OCI-LY7 (cell line): ENCODE results near the gene AREG. TPM values are rescaled to one million over a fixed set of nuclear protein-coding genes. Genes with fewer than 3 reads are reported as not detected.

Experiments used
- BruUV-seq: library from RNA; stranded (reverse); fragments of 400-500 nt; replicated peaks from 2 replicates; lab custom pipeline; 2021; lab: Mats Ljungman, UMichigan
- CTCF ChIA-PET: fragments of 300-600 bp; sonication (Branson Sonifier 250); formaldehyde crosslinking; loops from one replicate; lab custom pipeline; 2022; ENCODE audit warnings: antibody characterized with exemption; ENCODE audit not compliant: unreplicated experiment; lab: Charles Lee
- POLR2A ChIA-PET: fragments of 300-600 bp; sonication (Branson Sonifier 250); formaldehyde crosslinking; loops from one replicate; lab custom pipeline; 2022; ENCODE audit warnings: antibody characterized with exemption; lab: Charles Lee
- DNase-seq: peaks from one replicate; pipeline ENCODE4 v3.0.0-alpha.2; 2015; ENCODE audit warnings: low spot score
- H2AFZ ChIP-seq: fragments of 200-600 bp; sonication (generic), shearing (Covaris generic); 2 replicates; pipeline ENCODE4 v1.6.1; 2014; ENCODE audit warnings: mild to moderate bottlenecking, antibody characterized with exemption, low read length, moderate library complexity
- H3K27ac ChIP-seq: fragments of 200-600 bp; sonication (generic); 2 replicates; pipeline ENCODE4 v1.5.1; 2014; ENCODE audit warnings: mixed run types, low read depth, mild to moderate bottlenecking, moderate library complexity, low read length, inconsistent platforms; ENCODE audit not compliant: poor library complexity, severe bottlenecking
- H3K36me3 ChIP-seq: fragments of 200-600 bp; sonication (generic); 2 replicates; pipeline ENCODE4 v1.6.1; 2014; ENCODE audit warnings: mild to moderate bottlenecking, antibody characterized with exemption, low read length, moderate library complexity, mixed read lengths; ENCODE audit not compliant: insufficient read depth
- H3K4me1 ChIP-seq: fragments of 200-600 bp; sonication (generic); 2 replicates; pipeline ENCODE4 v1.5.1; 2014; ENCODE audit warnings: mild to moderate bottlenecking, low read length; ENCODE audit not compliant: insufficient read depth, poor library complexity, severe bottlenecking
- H3K4me2 ChIP-seq: fragments of 200-600 bp; sonication (generic); 2 replicates; pipeline ENCODE4 v1.6.1; 2014; ENCODE audit warnings: mild to moderate bottlenecking, low read length
- H3K4me3 ChIP-seq: fragments of 200-600 bp; sonication (generic); 2 replicates; pipeline ENCODE4 v1.5.1; 2014; ENCODE audit warnings: mild to moderate bottlenecking, low read depth, low read length; ENCODE audit not compliant: poor library complexity, severe bottlenecking
- H3K79me2 ChIP-seq: fragments of 200-600 bp; sonication (generic); 2 replicates; pipeline ENCODE4 v1.6.1; 2016; ENCODE audit warnings: low read depth, mild to moderate bottlenecking, low read length, moderate library complexity, mixed read lengths; ENCODE audit not compliant: insufficient read depth
- H3K9me2 ChIP-seq: fragments of 200-600 bp; sonication (generic); 2 replicates; pipeline ENCODE4 v1.6.1; 2016; ENCODE audit warnings: mild to moderate bottlenecking, low read length, mixed read lengths; ENCODE audit not compliant: insufficient read depth
- H3K9me3 ChIP-seq: fragments of 200-600 bp; sonication (generic); 2 replicates; pipeline ENCODE4 v1.6.1; 2014; ENCODE audit warnings: mild to moderate bottlenecking, mixed run types, low read length, mixed read lengths
- H4K20me1 ChIP-seq: fragments of 200-600 bp; sonication (generic); 2 replicates; pipeline ENCODE4 v1.6.1; 2014; ENCODE audit warnings: mild to moderate bottlenecking, antibody characterized with exemption, low read length, moderate library complexity, mixed read lengths; ENCODE audit not compliant: insufficient read depth
- EZH2phosphoT487 ChIP-seq: fragments of 200-600 bp; sonication (generic); IDR thresholded peaks from 2 replicates; pipeline ENCODE4 v1.6.1; 2018; ENCODE audit warnings: low read depth, borderline replicate concordance, mild to moderate bottlenecking, mixed run types, antibody characterized with exemption, low read length, moderate library complexity, mixed read lengths
- intact Hi-C: fragments of 100-400 bp; cut with micrococcal nuclease; formaldehyde crosslinking; loops from one replicate; pipeline ENCODE4 v1.10.0; 2022; ENCODE audit not compliant: unreplicated experiment
- total RNA-seq, 2 experiments: library from RNA; depleted of rRNA in 1 of 2; stranded (reverse); fragments of >200 nt in 1 of 2; shearing (Covaris generic) in 1 of 2; gene quantifications; 2 replicates each; pipeline ENCODE4 v1.2.3, GENCODE V29; 2014 to 2022
- TF ChIP-seq, protein P1 (sequence below): fragments of 200-600 bp; sonication (generic); conservative IDR thresholded peaks from 2 replicates; pipeline ENCODE4 v1.5.1; 2014; ENCODE audit warnings: mild to moderate bottlenecking, antibody characterized with exemption, low read length, moderate library complexity, mixed read lengths

Gene AREG
- total RNA-seq, 2 experiments from 2014 or later: not detected

DNA sequence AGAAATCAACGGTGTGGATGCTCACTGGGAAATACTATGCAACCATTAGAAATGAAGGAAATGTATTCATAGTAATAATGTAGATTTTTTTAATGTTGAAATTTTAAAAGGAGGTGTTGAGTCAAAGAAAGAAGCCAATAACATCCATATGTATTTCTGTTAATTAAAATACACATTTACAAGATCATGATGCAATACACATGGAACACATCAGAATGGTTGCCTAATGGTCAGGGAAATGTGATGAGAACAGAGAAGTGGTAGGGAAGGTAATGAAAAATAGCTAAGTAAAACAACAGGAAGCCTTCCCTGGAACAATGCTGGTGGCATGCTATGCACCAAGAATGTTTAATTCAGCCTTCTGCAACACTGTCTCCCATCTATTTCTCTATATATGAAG lies 18.2 kb downstream of the AREG start:
- no peak for DNase-seq
- Histone ChIP-seq H3K4me2 (no peak overlapping the region), H3K27ac (no peak overlapping the region), H4K20me1 (no peaks in the 10 kb centered on the region), H3K9me3 (no peaks in the 10 kb centered on the region), H3K4me1 (no peaks in the 10 kb centered on the region), H3K36me3 (no peaks in the 10 kb centered on the region), H3K4me3 (no peak overlapping the region), H3K79me2 (no peaks in the 10 kb centered on the region), H2AFZ (no peak overlapping the region), H3K9me2 (no peaks in the 10 kb centered on the region)
- CTCF ChIA-PET: no interaction called here
- TF ChIP-seq, protein P1, sequence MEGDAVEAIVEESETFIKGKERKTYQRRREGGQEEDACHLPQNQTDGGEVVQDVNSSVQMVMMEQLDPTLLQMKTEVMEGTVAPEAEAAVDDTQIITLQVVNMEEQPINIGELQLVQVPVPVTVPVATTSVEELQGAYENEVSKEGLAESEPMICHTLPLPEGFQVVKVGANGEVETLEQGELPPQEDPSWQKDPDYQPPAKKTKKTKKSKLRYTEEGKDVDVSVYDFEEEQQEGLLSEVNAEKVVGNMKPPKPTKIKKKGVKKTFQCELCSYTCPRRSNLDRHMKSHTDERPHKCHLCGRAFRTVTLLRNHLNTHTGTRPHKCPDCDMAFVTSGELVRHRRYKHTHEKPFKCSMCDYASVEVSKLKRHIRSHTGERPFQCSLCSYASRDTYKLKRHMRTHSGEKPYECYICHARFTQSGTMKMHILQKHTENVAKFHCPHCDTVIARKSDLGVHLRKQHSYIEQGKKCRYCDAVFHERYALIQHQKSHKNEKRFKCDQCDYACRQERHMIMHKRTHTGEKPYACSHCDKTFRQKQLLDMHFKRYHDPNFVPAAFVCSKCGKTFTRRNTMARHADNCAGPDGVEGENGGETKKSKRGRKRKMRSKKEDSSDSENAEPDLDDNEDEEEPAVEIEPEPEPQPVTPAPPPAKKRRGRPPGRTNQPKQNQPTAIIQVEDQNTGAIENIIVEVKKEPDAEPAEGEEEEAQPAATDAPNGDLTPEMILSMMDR: no peak
- TF ChIP-seq EZH2phosphoT487: no peak
- no TSS peak for BruUV-seq
- POLR2A ChIA-PET: interaction anchor here (0.7 to 1.2 kb wide), 3 partner anchors 11 to 17 kb away, joined by 3 read pairs; no protein-coding TSS in a partner anchor
- intact Hi-C loops: no loop called here

DNA sequence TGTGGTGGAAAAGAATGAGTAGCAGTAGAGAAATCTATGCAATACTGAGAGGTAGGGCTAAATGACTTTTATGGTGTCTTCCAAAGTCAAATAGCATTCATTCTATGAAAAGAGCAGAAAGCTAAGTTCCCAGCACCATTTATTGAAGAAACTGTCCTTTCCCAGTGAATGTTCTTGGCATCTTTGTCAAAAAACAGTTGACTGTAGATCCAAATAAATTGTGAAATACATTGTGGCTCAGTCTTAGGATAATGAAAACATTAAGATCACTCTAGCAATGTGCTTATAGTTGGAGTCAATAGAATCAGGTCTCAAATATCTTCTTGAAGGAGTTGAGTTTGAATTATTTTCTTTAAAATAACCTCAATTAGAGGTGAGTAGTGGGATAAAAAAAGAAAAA lies 19.4 kb downstream of the AREG start:
- POLR2A ChIA-PET: interaction anchor here (0.9 kb wide), 1 partner anchor 17 kb away, joined by 3 read pairs; no protein-coding TSS in a partner anchor
- CTCF ChIA-PET: no interaction called here
- Histone ChIP-seq H3K9me2 (no peaks in the 10 kb centered on the region), H3K79me2 (no peaks in the 10 kb centered on the region), H3K27ac (no peak overlapping the region), H3K36me3 (no peaks in the 10 kb centered on the region), H2AFZ (no peak overlapping the region), H3K4me3 (no peak overlapping the region), H3K4me1 (no peaks in the 10 kb centered on the region), H3K9me3 (no peaks in the 10 kb centered on the region), H4K20me1 (no peaks in the 10 kb centered on the region), H3K4me2 (no peak overlapping the region)
- TF ChIP-seq EZH2phosphoT487: no peak
- TF ChIP-seq, protein P1: no peak
- BruUV-seq: no TSS peak
- no peak for DNase-seq
- intact Hi-C loops: no loop called here

DNA sequence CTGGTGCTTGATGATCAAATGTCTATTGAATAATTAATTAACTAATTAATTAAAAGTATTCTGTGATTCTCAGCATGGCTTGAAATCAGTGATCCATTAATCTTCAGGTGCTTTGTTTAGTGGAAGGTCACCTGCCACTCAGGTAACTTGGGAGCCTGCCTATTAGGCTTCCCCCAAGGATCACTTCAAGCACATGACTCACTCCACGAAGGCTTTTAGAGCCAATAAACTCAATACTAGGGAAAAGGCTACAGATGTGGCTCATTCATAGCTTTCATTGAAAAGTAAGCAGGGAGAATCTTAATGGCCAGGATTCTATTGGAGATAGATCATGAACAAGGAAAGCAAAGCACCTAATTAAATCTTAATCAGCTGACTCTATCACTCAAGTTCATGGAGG lies 21.3 kb downstream of the AREG start:
- H3K9me3 ChIP-seq: no peaks in the 10 kb centered on the region
- H3K79me2 ChIP-seq: no peaks in the 10 kb centered on the region
- DNase-seq: no peak
- no peaks in the 10 kb centered on the region for H3K4me1 ChIP-seq
- no peak overlapping the region for H3K27ac ChIP-seq
- no peaks in the 10 kb centered on the region for H4K20me1 ChIP-seq
- intact Hi-C loops: no loop called here
- ChIA-PET POLR2A (interaction anchor here (0.8 kb wide), 1 partner anchor 122 kb away, joined by 3 read pairs; no protein-coding TSS in a partner anchor), CTCF (no interaction called here)
- no peak overlapping the region for H2AFZ ChIP-seq
- no peaks in the 10 kb centered on the region for H3K9me2 ChIP-seq
- H3K36me3 ChIP-seq: no peaks in the 10 kb centered on the region
- no peak overlapping the region for H3K4me3 ChIP-seq
- no peak overlapping the region for H3K4me2 ChIP-seq
- BruUV-seq: no TSS peak
- no peak for TF ChIP-seq EZH2phosphoT487
- TF ChIP-seq, protein P1: no peak
